WERI-Rb-1 (cell line): ENCODE data around the gene PILRA.

ENCODE experiments used
- DNase-seq: peaks from one replicate; pipeline ENCODE4 v3.0.0-alpha.2; 2020
- H3K27ac ChIP-seq: fragments of 250-450 bp; sonication (Bioruptor Pico); 2 replicates; pipeline ENCODE4 v1.5.1; 2020; ENCODE audit warnings: mild to moderate bottlenecking, moderate library complexity
- H3K27me3 ChIP-seq: fragments of 250-450 bp; sonication (Bioruptor Pico); 2 replicates; pipeline ENCODE4 v1.5.1; 2021; ENCODE audit warnings: mild to moderate bottlenecking, low read depth, moderate library complexity; ENCODE audit not compliant: insufficient read depth, severe bottlenecking
- H3K36me3 ChIP-seq: fragments of 250-450 bp; sonication (Bioruptor Pico); 2 replicates; pipeline ENCODE4 v1.5.1; 2020; ENCODE audit warnings: mild to moderate bottlenecking, moderate library complexity
- H3K4me3 ChIP-seq: 2 replicates; pipeline ENCODE4 v1.5.1; 2011; ENCODE audit warnings: low read depth, mild to moderate bottlenecking, control low read depth, low read length
- H3K9me3 ChIP-seq: fragments of 250-450 bp; sonication (Bioruptor Pico); 2 replicates; pipeline ENCODE4 v1.5.1; 2021; ENCODE audit warnings: mild to moderate bottlenecking, moderate library complexity; ENCODE audit not compliant: severe bottlenecking
- CTCF ChIP-seq: IDR thresholded peaks from 2 replicates; pipeline ENCODE4 v1.5.1; 2011; ENCODE audit warnings: low read depth, mild to moderate bottlenecking, control low read depth, inconsistent platforms, low read length

The PILRA gene

GRCh38 chr7:100352984-100353684 lies 20.2 kb upstream of the PILRA start:
- Histone ChIP-seq H3K27me3 (no peaks in the 10 kb centered on the region), H3K4me3 (no peak overlapping the region), H3K27ac (no peak overlapping the region), H3K36me3 (peaks cover 68% of the 10 kb centered on the region), H3K9me3 (no peaks in the 10 kb centered on the region)
- DNase-seq: no peak
- no peak for TF ChIP-seq CTCF

- TF ChIP-seq CTCF: no peak
- H3K27ac ChIP-seq: no peak overlapping the region
- H3K36me3 ChIP-seq: peaks cover 70% of the 10 kb centered on the region
- no peaks in the 10 kb centered on the region for H3K27me3 ChIP-seq
- DNase-seq: no peak
- H3K4me3 ChIP-seq: no peak overlapping the region
- H3K9me3 ChIP-seq: no peaks in the 10 kb centered on the region
Measured at GRCh38 chr7:100353685-100354330, 19.5 kb upstream of the PILRA start.

- no peak for TF ChIP-seq CTCF
- DNase-seq: no peak
- no peak overlapping the region for H3K4me3 ChIP-seq
- H3K36me3 ChIP-seq: peaks cover 75% of the 10 kb centered on the region
- no peak overlapping the region for H3K27ac ChIP-seq
- H3K27me3 ChIP-seq: no peaks in the 10 kb centered on the region
- H3K9me3 ChIP-seq: no peaks in the 10 kb centered on the region
Measured at GRCh38 chr7:100356416-100357068, 16.7 kb upstream of the PILRA start.

GRCh38 chr7:100357131-100357561 lies 16.1 kb upstream of the PILRA start:
- Histone ChIP-seq H3K27ac (no peak overlapping the region), H3K27me3 (no peaks in the 10 kb centered on the region), H3K4me3 (no peak overlapping the region), H3K9me3 (no peaks in the 10 kb centered on the region), H3K36me3 (peaks cover 81% of the 10 kb centered on the region)
- no peak for TF ChIP-seq CTCF
- DNase-seq: no peak

GRCh38 chr7:100358027-100358856 lies 15.0 kb upstream of the PILRA start, which contains the start of gene PILRB:
PILRB (plus strand) TSS chr7:100358117; CDS start chr7:100358303, 186 bp downstream.
- H3K36me3 ChIP-seq: peaks cover 86% of the 10 kb centered on the region
- H3K4me3 ChIP-seq: no peak within 1 kb of the TSS
- H3K27me3 ChIP-seq: no peaks in the 10 kb centered on the region
- TF ChIP-seq CTCF: peak; percentile 36
- no peak within 1 kb of the TSS for H3K27ac ChIP-seq
- no peaks in the 10 kb centered on the region for H3K9me3 ChIP-seq
- no peak for DNase-seq
